LNCaP clone FGC (cell line): ENCODE data around the gene OPCML.

Source experiments
- DNase-seq: peaks from one replicate; pipeline ENCODE4 v3.0.0-alpha.2; 2011; ENCODE audit warnings: low read depth
- H3K4me3 ChIP-seq: 2 replicates; pipeline ENCODE4 v1.5.1; 2011; ENCODE audit warnings: mild to moderate bottlenecking, low read depth, low read length, control low read depth
- TF ChIP-seq, protein P1 (sequence below): IDR thresholded peaks from 2 replicates; pipeline ENCODE4 v1.5.1; 2012; ENCODE audit warnings: mild to moderate bottlenecking; ENCODE audit not compliant: control insufficient read depth, insufficient read depth; ENCODE audit errors: extremely low read depth

Gene OPCML

DNA sequence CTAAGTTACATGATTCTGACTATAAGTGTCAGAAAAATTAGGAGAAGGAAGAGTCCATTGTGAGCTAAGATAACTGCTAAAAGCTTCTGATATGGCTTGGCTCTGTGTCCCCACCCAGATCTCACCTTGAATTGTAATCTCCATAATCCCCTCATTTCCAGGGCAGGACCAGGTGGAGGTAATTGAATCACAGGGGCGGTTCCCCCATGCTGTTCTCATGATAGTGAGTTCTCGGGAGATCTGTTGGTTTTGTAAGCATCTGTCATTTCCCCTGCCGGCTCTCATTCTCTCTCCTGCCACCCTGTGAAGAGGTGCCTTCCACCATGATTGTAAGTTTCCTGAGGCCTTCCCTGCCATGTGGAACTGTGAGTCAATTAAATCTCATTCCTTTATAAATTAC, 230.2 kb downstream of the OPCML start:
- TF ChIP-seq, protein P1, sequence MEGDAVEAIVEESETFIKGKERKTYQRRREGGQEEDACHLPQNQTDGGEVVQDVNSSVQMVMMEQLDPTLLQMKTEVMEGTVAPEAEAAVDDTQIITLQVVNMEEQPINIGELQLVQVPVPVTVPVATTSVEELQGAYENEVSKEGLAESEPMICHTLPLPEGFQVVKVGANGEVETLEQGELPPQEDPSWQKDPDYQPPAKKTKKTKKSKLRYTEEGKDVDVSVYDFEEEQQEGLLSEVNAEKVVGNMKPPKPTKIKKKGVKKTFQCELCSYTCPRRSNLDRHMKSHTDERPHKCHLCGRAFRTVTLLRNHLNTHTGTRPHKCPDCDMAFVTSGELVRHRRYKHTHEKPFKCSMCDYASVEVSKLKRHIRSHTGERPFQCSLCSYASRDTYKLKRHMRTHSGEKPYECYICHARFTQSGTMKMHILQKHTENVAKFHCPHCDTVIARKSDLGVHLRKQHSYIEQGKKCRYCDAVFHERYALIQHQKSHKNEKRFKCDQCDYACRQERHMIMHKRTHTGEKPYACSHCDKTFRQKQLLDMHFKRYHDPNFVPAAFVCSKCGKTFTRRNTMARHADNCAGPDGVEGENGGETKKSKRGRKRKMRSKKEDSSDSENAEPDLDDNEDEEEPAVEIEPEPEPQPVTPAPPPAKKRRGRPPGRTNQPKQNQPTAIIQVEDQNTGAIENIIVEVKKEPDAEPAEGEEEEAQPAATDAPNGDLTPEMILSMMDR = no peak
- no peak for DNase-seq
- no peak overlapping the region for H3K4me3 ChIP-seq

- H3K4me3 ChIP-seq = no peak overlapping the region
- DNase-seq = no peak
- TF ChIP-seq, protein P1 = no peak
These were observed 231.6 kb downstream of the OPCML start for GRCh38 chr11:133300666-133301065.

DNA sequence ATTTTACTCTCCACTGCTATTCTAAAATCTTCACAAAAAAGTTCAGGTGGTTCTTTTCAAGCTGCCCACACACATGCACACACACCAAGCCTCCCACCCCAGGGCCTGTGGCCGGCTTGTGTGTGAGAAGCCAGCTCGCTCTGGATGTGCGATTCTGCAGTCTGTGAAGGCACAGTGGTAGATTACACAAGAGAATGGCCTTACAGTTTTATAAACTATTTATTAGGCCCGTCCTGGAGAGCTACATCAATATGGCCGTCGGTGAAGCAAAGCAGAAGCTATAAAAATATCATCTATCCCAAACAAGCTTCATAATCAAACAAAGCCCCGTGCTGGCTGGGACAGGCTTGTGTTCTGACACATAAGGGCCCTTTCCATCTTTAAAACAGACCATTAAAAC, 240.5 kb downstream of the OPCML start:
- DNase-seq = no peak
- no peak overlapping the region for H3K4me3 ChIP-seq
- TF ChIP-seq, protein P1 = no peak

GRCh38 chr11:133285359-133285758, 246.9 kb downstream of the OPCML start:
- DNase-seq = no peak
- no peak overlapping the region for H3K4me3 ChIP-seq
- TF ChIP-seq, protein P1 = no peak

DNA sequence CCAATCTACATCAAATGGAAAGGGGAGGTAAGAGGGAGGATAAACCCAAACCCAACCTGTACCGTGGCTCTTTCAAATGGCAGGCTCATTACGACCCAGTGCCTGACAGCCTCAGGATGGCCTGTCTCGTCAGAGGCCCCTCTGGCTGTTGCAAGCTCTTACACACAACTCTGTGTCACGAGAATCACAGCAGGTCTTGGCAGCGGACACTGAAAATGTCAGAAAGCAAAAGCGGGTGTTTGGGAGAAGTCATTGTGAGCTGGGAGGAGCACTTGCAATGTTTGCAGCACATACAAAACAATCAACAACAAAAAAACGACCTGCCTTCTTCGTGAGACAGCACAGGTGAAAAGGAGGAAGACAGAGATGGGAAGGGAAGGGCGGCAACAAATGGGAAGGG, 248.1 kb downstream of the OPCML start:
- TF ChIP-seq, protein P1 = no peak
- no peak for DNase-seq
- H3K4me3 ChIP-seq = no peak overlapping the region

GRCh38 chr11:133277886-133278285, 254.4 kb downstream of the OPCML start:
- TF ChIP-seq, protein P1 = no peak
- no peak overlapping the region for H3K4me3 ChIP-seq
- no peak for DNase-seq

DNA sequence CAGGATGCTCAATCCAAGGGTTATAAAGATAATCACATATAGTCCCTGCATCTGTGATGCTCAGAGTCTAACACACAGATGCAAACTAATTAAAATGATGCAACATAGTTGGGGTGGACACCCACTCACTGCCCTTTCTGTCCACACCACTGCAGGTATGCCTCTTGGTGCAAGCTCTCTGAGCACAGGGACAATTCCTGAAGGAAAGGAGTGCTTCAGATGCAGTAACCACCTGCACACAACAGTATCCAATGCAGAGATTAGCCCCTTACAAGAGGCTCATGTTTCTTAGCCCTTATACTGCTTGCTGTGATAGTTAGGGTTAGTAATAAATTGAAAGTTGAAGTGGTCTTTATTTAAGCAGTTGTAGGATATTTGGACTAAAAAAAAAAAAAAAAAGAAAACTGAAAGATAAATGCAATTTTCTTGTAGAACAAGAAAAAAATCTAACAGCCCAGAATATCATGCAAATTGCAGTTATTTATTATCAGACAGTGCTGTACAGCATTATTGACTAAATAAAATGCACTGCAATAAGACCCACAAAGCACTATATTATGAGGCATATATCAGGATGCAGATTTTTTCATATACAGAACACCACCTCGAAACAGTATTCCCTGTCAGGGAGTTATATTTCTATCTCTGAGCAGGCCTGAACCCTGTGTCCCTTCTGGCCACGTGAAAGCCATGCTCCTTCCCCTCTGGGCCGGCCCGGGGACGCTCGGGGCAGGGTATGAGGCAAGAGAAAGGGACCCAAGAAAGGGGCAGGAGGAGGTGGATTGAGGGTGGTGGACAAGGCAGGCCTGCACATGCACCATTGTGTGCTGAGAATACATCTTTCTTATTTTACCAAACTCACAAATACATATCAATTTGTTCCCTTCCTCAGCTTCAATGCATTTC, 260.2 kb downstream of the OPCML start:
- TF ChIP-seq, protein P1 = no peak
- no peak overlapping the region for H3K4me3 ChIP-seq

More for the DNA sequence above, 260.2 kb downstream of the OPCML start:
- no peak for DNase-seq
